Gastroesophageal sphincter (tissue), 4 donors: ENCODE results near the gene THEM5. TPM values are rescaled to one million over a fixed set of nuclear protein-coding genes. Genes with fewer than 3 reads are reported as not detected.

Experiments
- ATAC-seq: fragments of 150-250 bp; one replicate; pipeline ENCODE4 v1.9.1; 2016; ENCODE audit warnings: mild to moderate bottlenecking, moderate library complexity
- H3K27ac ChIP-seq, 4 donors: fragments of 200-600 bp; sonication (generic) in 3 of 4; 1 replicate in 3 of 4; 2 replicates in 1 of 4; pipeline ENCODE4 v1.5.1; 2016 to 2019
- H3K27me3 ChIP-seq: fragments of 200-600 bp; sonication (generic); one replicate; pipeline ENCODE4 v1.5.1; 2019
- H3K36me3 ChIP-seq, 2 donors: fragments of 200-600 bp; sonication (generic); one replicate each; pipeline ENCODE4 v1.5.1; 2019; ENCODE audit warnings: control low read depth in 1 of 2
- H3K4me1 ChIP-seq, 3 donors: fragments of 200-600 bp; sonication (generic); 1 replicate in 2 of 3; 2 replicates in 1 of 3; pipeline ENCODE4 v1.5.1; 2016 to 2019; ENCODE audit warnings: control low read depth in 2 of 3
- H3K4me3 ChIP-seq, 2 donors: fragments of 200-600 bp; sonication (generic); one replicate each; pipeline ENCODE4 v1.5.1; 2019; ENCODE audit warnings: mild to moderate bottlenecking in 1 of 2, moderate library complexity in 1 of 2
- H3K9me3 ChIP-seq, 3 donors: fragments of 200-600 bp; sonication (generic); one replicate each; pipeline ENCODE4 v1.5.1; 2017 to 2019; ENCODE audit warnings: control low read depth in 2 of 3
- EP300 ChIP-seq: sonication (generic); formaldehyde crosslinking; IDR thresholded peaks from one replicate; pipeline ENCODE4 v1.6.1; 2017; ENCODE audit warnings: antibody characterized with exemption, mild to moderate bottlenecking
- POLR2A ChIP-seq, 2 donors: fragments of 450-650 bp; IDR thresholded peaks; one replicate each; pipeline ENCODE4 v1.6.1; 2017; ENCODE audit warnings: antibody characterized with exemption in 2 of 2, mild to moderate bottlenecking in 2 of 2, moderate library complexity in 1 of 2
- POLR2AphosphoS5 ChIP-seq: sonication (generic); formaldehyde crosslinking; IDR thresholded peaks from one replicate; pipeline ENCODE4 v1.6.1; 2017; ENCODE audit warnings: antibody characterized with exemption
- WGBS, 2 donors: methylation state at CpG; one replicate each; pipeline ENCODE4 v1.1.5; 2018; ENCODE audit warnings: low coverage in 1 of 2; 5-methylcytosine and 5-hydroxymethylcytosine counted together
- total RNA-seq, 4 donors: library from RNA; depleted of rRNA; stranded (reverse); fragments of >200 nt; gene quantifications; one replicate each; pipeline ENCODE4 v1.1.0, GENCODE V29; 2016
- TF ChIP-seq, protein P1 (sequence below), 4 experiments: fragments of 200-600 bp in 2 of 4; fragments of 450-650 bp in 2 of 4; sonication (generic) in 1 of 4; IDR thresholded peaks; one replicate each; pipeline ENCODE4 v1.5.1; 2017 to 2019; ENCODE audit warnings: antibody characterized with exemption in 4 of 4, mild to moderate bottlenecking in 2 of 4, moderate library complexity in 2 of 4

The THEM5 gene
- total RNA-seq, 4 donors from 2014 or later = not detected

DNA sequence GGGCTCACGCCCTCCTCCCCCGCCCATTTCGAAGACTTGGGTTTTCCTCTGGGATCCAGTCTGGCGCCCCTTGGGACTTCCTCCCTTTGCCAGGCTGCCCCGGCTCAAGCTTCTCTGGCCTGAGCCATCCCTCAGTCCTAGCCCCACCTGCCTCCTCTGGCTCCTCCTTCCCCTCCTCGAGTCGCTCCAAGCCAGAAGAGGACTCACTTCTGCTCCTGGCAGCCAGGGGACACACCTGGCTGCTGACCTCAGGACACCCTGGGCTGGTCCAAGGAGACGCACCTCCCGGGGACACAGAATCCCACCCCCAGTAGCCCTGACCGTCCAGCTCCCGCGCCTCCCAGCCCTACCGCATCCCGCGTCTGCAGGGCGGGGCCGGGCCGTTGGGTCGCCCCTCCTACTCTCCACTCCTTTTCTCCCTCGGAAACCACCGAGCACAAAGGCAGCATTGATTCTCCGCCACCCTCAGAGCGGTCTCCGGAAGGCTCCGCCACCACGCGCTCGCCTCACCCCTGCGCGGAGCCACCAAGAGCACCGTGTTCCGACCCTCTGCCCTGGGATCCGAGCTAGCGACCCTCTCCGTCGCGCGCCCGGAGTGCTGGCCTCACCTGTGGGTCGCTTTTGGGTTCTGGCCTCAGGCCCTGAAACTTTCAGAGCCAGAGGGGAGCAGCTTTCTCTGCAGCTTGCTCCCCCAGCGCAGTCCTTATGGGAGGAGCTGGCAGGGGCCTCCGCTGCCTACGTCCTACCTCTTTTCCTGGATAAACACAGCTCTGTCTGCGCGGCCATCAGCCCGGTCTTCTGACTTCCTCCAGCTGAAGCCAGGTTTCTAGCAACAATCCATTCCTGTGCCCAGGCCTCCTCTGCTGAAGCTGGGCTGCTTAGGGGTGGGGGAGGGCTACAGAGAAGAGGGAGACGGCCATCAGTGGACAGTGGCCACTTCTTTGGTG, 13.8 kb downstream of the THEM5 start, which contains the start of gene C2CD4D:
Gene C2CD4D (minus strand): TSS at position 364 of the 947 bp plus-strand sequence. CDS start 831 bp downstream, outside the sequence.
- Histone ChIP-seq H3K4me1 (peaks cover 0 to 37% (median 9%) of the 10 kb centered on the region in 3 donors), H3K9me3 (no peaks in the 10 kb centered on the region), H3K36me3 (no peaks in the 10 kb centered on the region), H3K27me3 (peaks cover 44% of the 10 kb centered on the region), H3K4me3 (peak within 1 kb of the TSS; percentile 26 to 58), H3K27ac (peak within 1 kb of the TSS in 2 of 4 donors; percentile 19 to 55)
- WGBS, 2 donors = 0 to 64% methylated on average over 1 to 5 of the region's 47 CpGs
- TF ChIP-seq POLR2A (IDR thresholded peaks at IDR 0.05) = no peak
- TF ChIP-seq, protein P1, sequence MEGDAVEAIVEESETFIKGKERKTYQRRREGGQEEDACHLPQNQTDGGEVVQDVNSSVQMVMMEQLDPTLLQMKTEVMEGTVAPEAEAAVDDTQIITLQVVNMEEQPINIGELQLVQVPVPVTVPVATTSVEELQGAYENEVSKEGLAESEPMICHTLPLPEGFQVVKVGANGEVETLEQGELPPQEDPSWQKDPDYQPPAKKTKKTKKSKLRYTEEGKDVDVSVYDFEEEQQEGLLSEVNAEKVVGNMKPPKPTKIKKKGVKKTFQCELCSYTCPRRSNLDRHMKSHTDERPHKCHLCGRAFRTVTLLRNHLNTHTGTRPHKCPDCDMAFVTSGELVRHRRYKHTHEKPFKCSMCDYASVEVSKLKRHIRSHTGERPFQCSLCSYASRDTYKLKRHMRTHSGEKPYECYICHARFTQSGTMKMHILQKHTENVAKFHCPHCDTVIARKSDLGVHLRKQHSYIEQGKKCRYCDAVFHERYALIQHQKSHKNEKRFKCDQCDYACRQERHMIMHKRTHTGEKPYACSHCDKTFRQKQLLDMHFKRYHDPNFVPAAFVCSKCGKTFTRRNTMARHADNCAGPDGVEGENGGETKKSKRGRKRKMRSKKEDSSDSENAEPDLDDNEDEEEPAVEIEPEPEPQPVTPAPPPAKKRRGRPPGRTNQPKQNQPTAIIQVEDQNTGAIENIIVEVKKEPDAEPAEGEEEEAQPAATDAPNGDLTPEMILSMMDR (IDR thresholded peaks at IDR 0.05) = no peak
- TF ChIP-seq POLR2AphosphoS5 = no peak
- TF ChIP-seq EP300 = no peak
- ATAC-seq = peak; percentile 27

DNA sequence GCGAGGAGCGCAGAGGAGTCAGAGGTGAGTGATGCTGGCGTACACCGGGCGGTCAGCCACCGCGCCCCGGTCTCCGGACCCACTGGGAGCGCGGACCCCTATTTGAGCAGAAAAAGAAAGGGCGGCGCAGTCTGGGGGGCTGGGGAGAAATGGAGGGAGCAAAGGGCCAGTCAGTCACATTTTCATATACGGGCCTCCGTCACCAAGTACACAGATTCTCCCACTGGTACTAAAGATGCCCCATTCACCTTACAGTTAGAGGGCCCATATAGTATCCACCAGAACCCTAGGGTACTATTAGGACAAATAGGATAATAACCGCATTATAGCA, 14.5 kb downstream of the THEM5 start:
- Histone ChIP-seq H3K27ac (peak overlapping the region in 1 of 4 donors; percentile 55), H3K4me1 (peaks cover 0 to 37% (median 9%) of the 10 kb centered on the region in 3 donors), H3K4me3 (peak overlapping the region in 1 of 2 donors; percentile 58), H3K9me3 (no peaks in the 10 kb centered on the region), H3K36me3 (no peaks in the 10 kb centered on the region), H3K27me3 (peaks cover 42% of the 10 kb centered on the region)
- ATAC-seq = no peak
- TF ChIP-seq POLR2AphosphoS5 (no peak), EP300 (no peak), POLR2A (IDR thresholded peaks at IDR 0.05) (no peak)
- TF ChIP-seq, protein P1 (IDR thresholded peaks at IDR 0.05) = no peak
- WGBS, 2 donors = 23 to 44% methylated on average over 3 to 13 of the region's 16 CpGs

DNA sequence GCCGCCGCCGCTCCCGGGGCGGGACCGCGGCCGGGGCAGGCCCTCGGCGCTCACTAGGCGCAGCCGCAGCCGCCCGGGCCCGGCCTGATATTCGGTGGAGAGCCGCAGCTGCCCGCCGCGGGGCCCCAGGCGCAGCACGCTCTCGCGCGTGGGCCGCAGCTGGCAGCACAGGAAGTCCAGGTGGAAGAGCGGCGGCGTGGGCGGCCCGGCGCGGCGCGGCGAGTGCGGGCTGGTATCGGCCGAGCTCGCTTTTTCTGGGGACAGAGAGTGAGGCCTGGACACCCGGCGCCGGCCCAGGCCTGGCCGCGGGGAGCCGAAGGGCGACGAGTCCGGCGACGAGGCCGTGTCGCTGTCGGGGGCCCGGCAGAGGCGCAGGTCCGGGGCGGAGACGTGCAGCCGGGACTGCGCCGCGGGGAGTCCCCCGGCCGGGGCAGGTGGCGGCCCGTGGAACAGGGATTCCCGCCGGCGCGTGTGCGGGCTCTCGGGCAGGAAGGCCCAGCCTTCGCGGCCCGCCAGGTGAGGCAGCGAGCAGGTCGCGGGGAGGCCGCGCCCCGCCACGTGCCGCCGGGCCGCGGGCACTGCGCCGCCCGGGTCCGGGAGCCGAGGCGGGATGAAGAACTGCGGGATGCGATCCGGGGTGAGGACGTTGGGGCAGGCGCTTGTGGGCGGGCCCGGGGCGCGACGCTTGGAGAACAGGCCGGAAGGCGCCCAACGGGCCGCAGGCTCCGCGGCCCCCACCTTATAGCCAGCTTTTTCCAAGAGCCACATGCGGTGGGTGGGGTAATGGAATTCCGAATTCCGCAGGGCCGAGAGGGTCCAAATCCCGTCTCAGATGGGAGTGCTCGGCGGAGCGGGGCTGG, 15.1 kb downstream of the THEM5 start:
- Histone ChIP-seq H3K4me1 (peaks cover 0 to 37% (median 9%) of the 10 kb centered on the region in 3 donors), H3K9me3 (no peaks in the 10 kb centered on the region), H3K27me3 (peaks cover 42% of the 10 kb centered on the region), H3K27ac (peak overlapping the region in 2 of 4 donors; percentile 19 to 55), H3K4me3 (peak overlapping the region; percentile 26 to 58), H3K36me3 (no peaks in the 10 kb centered on the region)
- TF ChIP-seq EP300 (no peak), POLR2AphosphoS5 (no peak), POLR2A (IDR thresholded peaks at IDR 0.05) (no peak)
- TF ChIP-seq, protein P1 (IDR thresholded peaks at IDR 0.05) = no peak
- WGBS, 2 donors = 0% methylated on average over 2 of the region's 117 CpGs; no CpG with 5 or more reads in 1 of the 2 donors
- ATAC-seq = peak; percentile 42

DNA sequence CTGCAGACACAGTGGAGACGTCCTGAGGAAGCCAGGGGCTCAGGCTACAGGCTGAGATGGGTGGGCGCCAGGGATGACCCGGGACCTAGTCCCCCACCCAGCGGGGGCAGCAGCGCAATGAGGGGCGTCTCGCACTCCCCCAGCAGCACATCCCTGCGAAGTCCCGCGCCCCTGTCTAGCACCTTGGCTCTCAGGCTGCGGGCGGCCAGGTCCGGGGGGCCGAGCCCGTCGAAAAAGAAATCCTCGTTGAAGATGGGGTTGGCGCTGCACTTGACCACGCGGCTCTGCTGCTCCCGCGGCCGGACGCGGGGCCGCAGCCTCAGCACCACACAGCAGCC, 15.7 kb downstream of the THEM5 start:
- Histone ChIP-seq H3K36me3 (no peaks in the 10 kb centered on the region), H3K27me3 (peaks cover 42% of the 10 kb centered on the region), H3K9me3 (no peaks in the 10 kb centered on the region), H3K27ac (peak overlapping the region in 2 of 4 donors; percentile 19 to 55), H3K4me1 (peaks cover 0 to 40% (median 9%) of the 10 kb centered on the region in 3 donors), H3K4me3 (peak overlapping the region in 1 of 2 donors; percentile 58)
- no peak for ATAC-seq
- TF ChIP-seq, protein P1 (IDR thresholded peaks at IDR 0.05) = no peak
- TF ChIP-seq POLR2AphosphoS5 (no peak), POLR2A (IDR thresholded peaks at IDR 0.05) (no peak), EP300 (no peak)
- WGBS, 2 donors = 0 to 17% methylated on average over 3 to 4 of the region's 26 CpGs
